Measurements from ENCODE around the gene RAB12.
"Not testable (repeated sequence)": the region's sequence is repeated elsewhere in the genome, so short reads cannot be mapped to it uniquely, and the experiment has no call there.

Gene RAB12

DNA sequence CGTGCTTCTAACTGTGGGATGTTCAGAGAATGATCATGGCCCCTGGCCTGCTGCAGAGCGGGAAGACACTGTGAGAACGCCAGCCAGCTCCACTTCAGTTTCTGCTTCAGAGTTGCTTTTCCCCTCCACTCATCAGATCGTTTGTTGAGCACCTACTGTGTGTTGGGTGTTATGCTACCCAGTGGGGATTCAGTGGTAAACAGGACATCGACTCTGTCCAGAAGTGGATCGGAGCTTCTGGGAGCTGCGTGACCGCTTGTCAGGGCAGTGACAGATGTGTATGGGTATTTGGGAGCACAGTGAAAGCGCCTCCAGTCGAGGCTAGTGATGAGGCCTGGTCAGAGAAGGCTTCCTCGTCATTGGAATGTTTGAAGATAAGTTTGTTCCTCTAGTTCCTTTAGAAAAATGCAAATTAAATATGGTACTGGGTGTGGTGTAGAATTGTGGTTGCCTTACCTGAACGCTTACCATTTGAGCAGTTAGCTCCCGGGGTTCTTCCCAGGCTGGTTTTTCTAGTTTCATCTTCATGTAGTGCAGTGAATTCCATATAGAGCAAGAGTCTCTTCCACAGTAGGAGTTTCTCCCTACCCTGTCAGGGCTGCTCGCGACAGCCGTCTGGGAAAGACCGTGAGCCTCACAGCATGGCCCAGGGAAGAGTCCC is 2.8 kb downstream of the RAB12 start:
- DNase-seq: no peak

DNA sequence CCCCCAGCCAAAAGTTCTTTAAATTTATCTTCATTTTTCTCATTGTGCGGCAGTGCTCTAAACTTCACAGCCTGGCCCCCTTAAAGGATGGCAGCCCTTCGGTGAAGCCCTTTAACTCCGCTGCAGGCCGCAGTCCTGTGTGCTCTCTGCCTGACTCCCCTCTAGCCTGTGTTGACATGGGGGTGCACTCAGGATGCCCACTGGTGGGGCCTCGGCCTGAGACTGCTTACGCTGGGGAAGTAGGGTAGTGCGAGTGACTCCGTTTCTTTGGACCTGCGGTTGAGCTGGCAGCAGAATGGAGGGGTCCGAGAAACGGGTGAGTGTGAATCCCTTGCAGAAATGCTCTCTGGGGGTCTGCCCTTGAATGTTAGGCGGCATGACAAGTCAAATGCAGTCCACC is 5.6 kb downstream of the RAB12 start:
- no peak for DNase-seq

DNA sequence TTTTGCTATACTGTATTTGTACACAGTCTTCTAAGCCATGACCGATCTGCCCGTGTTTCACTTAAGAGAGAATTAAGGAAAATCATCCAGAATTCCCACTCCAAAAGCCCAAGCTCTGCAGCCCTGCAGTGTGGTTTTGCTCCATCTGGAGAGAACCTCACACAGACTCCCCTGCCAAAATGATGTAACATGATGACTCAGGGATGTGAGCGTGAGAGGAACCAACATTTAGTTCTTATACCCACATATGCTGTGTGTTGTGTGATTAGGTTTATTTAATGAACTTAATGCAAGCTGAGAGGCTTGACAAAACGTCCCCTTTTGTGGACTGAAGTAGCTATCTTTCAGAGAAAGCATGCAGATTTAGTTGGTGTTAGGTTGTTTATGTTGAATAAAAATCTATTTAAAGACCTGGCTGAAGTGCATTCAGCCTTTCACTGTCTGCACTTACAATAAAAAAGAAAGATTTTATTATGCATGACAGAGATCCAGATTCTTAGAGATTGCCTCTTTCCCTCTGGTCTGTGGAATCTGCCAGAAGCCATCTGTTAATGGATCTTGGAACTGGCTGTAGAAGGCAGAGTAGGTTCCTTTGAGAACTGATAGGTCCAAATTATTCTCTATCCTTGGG is 6.3 kb downstream of the RAB12 start:
- DNase-seq: peak in 27 of 58 donors; percentile 8 to 80 (median 33)

DNA sequence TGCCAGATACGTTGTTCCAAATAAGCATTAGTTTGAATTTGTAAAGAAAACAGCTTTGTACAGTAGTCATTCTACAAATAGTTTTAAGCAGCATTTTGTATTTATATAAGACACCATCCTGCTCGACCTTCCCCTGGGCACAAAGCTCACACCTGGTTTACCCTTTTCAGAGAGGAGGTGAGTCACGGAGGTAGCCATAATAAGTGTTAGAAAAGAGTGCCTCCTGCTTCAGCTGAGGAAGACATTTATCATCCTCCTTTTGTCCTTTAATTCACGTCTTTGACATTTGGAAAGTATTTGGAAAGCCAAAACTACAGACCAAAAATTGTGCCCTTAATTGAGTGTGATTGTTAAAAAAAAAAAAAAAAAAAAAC is 6.8 kb downstream of the RAB12 start:
- DNase-seq: no peak

DNA sequence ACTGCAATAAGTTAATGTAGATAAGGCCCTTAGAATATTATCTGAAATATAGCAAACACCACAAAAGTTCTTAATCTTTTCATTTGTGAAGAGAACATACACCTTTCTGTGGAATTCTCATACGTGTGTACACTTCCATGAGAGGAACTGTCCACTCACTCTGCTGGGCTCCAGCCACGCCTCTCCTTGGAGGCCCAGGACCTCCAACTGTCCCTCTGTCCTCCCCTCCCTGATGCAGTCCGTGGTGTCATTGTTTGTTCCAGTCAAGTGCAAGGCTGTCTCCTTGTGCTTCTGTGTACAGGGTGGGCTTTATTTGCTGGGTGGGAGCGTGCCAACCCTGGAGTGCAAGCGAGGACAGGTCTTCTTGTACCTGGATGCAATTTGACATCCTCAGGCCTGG is 8.7 kb downstream of the RAB12 start:
- DNase-seq: no peak

DNA sequence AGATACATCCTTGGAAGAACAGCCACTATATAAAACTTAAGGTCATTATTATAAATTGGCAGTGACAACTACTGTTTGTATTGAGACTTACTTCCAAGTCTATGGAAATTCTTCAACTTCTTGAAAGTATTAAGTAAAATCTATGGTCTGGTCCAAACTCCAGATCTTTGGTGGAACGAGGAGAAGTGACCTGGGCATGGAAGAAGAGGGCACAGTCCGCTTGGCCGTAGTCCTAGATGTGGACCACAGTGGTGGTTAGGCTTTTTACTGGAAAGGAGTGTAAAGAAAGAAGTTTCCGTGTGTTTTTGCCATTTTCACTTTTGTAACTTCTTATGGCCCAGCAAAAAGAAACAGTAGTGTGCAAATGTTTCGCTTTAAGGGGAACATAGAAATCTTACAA is 9.8 kb downstream of the RAB12 start:
- no peak for DNase-seq

DNA sequence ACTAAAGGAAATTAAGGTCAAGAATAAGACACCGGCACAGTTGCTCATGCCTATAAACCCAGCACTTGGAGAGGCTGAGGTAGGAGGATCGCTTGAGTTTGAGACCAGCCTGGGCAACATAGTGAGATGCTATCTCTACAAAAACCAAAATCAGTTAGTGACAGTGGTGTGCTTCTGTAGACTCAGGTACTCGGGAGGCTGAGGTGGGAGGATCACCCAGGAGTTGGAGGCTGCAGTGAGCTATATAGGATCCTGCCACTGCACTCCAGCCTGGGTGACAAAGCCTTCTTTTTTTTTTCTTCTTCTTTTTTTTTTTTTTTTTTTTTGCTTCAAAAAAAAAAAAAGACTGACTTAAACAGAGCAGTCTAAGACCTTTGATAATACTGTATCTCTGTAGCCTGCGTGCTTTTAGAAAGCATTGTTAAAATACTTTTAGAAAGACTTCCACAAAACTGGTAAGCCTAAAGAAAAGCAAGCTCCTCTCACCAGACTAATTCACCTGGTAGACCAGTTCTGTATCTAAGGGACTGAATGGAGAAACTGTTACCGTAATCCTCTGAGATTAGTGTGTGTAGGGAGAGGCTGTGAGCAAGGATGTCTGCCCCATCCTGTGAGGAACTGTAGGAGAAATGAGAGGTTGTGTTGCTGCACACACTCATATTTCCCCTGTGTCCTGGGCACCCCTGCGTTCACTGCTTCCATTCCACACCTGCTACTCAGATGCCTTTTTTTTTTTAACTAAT is 10.8 kb downstream of the RAB12 start:
- DNase-seq: no peak

DNA sequence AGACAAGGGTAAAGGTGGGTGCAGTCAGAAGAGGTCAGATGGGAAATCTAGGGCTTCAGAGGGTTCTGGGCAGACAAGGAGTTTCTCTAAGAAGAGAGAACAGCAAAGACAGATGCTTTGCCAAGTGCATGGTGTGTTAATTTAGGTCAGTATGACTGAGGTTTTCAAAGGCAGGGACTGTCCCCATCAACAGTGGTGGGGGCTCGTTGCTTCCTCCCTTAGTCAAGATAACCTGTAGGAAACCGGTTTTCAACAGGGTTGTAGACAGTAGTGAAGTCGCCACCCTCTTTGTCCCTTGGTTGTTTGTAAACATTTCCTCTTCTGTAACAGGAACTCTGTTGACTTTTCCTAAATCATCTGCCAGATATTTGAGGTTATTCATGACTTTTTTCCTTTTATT is 11.6 kb downstream of the RAB12 start:
- DNase-seq: no peak

DNA sequence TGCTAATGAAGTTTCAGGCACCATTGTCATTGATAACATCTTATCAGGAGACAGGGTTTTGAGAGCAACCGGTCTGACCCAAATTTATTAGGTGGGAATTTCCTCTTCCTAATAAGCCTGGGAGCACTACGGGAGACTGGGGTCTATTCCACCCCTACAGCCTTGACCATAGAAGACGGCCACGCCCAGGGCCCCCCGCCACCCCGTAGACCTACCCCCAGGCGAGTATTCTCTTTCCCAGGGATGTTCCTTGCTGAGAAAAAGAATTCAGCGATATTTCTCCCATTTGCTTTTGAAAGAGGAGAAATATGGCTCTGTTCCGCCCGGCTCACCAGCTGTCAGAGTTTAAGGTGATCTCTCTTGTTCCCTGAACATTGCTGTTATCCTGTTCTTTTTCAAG is 13.4 kb downstream of the RAB12 start:
- not testable (repeated sequence) for DNase-seq

DNA sequence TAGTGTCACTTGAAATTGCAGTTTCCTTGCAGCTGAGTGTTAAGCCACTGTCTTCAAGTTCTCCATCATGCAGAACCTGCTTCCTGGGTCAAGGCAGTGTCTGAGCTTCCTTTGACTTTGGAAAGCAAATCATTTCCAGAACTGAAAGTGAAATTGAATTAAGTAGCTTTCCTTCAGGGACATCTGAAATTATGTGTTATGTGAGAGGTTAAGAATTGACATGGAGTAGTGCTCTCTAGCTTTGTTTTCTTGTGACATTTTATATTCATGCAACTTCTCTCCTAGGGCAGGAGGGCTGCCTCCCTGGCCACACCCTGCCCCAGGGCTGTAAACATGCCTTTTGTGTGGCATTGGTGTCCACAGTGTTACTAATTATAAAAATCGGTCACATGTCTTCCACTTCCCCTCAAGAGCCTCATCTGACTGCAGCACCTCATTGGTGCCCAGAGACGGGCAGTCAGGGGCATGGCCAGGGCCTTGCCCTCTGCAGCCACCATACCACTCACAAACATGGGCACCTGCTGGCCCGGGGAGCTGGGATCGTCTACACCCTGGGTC is 14.4 kb downstream of the RAB12 start:
- peak in 6 of 58 donors; percentile 8 to 35 (median 16) for DNase-seq

DNA sequence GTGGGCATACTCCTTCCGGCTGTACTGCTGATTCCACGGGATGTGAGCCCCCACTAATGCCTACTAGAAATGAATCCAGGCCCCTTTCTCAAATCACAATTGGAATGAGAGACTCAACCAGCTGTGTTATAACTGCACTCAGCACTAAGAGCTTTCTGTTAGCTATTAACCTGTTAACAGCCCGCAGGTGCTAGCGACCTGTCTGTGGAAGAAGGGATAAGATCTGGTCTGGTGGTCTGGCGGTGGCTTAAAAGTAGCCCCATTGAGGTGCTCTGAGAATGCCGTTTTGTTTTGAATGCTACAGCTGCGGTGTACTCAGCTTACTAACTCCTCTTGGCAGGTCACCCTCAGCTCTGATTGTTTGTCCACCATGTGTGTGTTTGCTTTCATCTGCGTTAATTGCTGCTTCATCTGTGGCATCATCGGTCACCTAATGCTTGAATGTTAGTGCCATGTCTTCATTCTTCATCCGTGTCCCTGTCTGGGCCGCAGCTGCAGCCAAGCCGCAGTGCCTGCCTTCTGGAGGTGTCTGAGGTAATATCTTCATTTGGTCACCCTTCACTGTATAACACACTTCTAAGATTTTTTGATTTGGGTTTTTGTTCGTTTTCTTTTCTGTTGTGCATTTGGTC is 16.3 kb downstream of the RAB12 start:
- no peak for DNase-seq

DNA sequence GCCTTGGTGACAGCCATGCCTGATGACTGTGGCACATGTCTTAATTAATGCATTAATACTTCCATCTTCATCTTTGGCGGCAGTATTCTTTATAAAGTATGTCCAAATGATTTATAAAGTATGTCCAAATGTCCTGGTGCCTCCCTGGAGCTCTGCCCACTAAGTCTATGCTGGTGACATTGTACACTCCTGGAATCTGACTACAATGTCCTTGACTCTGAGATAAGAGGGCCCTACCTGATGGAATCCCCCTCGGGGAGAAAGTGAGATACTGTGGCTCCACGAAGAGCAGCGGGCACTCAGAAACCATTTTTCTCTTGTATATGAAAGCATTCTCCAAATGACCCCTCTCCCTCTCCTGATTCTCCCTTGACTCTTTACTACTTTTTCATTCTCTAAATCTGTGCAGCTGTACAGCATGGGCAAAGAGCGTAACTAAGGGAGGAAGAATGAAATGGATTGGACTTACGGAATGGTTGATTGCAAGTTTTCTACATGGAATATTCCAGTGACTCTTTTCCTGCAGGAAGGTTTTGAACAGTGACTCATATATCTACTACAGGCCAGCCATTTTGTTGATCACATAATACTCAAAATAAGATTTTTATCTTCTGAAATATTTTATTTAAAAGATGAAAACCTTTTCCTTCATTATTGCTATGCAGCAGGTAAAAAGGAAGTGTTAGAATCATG is 17.3 kb downstream of the RAB12 start:
- DNase-seq: no peak

DNA sequence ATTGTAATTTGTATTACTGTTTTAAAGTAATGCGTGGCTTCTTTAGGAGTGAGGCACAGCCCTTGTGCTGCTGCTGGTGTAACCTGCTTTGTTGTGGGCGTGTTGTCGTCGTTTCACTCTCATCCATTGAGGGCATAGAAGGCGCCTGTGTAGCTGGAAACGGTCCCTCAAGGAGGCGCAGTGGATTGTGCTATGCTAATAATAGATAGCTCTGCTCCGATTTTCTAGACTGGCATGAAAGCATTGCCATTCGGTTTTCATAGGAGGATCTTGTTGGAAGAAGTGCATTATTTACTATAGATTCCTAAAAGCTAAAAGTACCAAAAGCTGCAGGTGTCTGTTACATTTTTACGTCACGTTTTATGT is 17.9 kb downstream of the RAB12 start:
- peak in 28 of 58 donors; percentile 9 to 67 (median 32) for DNase-seq

DNA sequence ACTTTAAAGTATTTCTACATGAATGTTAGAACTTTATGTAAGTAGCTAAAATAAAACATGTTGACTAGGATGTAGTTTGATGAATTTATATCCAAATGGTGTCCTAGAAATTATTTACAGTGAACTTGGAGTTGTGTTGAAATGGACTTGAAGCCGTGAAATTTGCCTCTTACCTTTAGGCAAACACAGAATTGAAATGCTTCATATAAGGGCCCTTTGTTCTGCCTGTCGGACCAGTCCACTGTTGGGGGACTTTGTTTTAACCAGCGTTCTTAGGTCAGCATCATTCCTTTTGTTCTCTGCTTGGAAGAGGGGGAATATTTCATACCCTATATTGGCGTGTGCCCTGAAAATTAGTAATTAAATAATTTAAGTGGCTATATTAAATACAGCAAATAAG is 18.3 kb downstream of the RAB12 start:
- DNase-seq: no peak

DNA sequence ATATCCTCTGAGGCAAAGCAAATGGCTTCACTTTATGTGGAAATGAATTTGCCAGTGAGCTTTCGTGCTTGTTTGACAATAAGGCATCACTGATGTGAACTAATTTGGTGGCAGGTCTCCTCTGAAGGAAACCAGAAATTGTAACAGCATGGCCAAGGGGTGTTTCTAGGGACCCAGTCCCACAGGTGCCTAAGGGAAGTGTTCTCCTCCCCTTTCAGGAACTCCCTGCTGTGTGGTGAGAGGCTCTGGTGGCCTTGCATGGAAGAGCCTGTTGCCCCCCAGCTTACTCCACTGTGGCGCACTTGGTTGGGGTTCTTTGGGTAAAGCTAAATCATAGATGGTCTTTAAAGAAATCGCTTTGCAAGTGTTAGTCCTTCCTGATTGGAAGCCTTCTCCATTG is 20.4 kb downstream of the RAB12 start:
- no peak for DNase-seq

DNA sequence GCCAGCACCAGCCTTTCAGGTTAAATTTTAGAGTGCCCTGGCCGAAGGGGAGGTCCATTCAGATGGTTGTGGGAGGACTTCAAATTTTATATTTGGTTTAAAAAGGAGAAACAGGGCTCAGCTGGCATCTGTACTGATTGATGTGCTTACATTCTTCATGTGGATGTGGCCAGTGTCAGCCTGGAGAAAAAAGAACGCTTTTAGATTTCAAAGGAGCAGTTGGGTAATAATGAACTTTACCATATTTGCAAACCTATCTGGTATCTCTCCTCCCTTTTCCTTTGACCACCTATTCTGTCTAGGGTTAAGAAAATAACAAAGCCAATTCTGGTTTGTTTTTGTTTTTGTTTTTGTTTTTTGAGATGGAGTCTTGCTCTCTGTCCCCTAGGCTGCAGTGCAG is 21.3 kb downstream of the RAB12 start:
- no peak for DNase-seq

DNA sequence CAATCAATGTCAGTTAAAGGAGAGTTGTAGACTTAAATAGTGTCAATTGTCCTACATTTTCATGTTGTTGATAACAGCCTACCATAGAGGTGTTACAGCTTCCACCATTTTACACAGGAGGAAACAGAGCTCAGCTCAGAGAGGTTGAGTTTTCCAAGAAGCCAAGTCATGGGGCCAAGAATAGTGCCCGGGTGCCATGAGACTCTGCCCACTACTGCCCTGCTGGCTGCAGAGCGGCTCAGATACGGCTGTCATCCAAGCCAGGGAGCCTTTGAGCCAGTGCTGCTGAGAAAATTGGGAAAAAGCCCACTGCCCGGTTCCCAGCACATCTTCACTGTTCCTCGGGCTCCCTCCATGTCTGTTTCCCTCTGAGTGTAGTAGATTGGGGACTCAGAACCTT is 22.0 kb downstream of the RAB12 start:
- peak in 3 of 58 donors; percentile 11 to 50 (median 28) for DNase-seq

DNA sequence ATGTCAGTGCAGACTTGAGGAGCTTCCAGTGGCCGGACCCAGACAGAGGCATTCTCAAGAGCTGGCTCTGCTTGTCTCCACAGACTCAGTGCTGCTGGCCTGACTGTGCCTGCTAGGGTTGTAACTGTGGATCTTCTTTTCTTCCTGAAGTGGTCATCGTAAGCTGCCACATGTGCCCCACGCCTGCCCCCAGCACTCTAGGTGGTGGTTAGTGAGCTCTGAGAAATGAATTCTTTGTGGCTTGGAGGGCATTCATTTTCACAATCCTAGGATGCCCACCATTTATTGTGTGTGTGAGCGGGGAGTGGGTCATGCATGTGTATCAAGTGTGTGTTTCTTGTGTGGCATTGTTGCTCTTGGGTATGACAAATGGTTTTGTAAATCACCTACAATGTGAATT is 23.1 kb downstream of the RAB12 start:
- no peak for DNase-seq

DNA sequence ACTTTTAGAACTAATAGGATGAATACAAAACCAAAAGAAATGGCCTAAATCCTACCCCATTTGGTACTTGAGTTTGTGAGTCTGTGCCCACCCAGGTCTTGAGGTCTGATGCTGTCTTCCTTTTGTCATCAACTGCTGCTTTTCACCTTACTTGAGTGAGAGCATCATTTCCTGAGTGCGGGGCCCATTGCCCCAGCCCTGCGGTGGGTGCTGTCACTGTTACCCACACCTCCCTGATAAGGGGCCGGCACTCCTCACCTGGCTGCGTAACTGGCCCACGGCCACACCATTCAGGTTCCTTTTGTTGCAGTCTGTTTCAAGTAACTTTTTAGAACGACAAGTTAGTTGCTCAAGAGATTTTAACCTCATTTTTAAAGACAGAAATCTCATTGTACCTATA is 25.3 kb downstream of the RAB12 start:
- DNase-seq: no peak

DNA sequence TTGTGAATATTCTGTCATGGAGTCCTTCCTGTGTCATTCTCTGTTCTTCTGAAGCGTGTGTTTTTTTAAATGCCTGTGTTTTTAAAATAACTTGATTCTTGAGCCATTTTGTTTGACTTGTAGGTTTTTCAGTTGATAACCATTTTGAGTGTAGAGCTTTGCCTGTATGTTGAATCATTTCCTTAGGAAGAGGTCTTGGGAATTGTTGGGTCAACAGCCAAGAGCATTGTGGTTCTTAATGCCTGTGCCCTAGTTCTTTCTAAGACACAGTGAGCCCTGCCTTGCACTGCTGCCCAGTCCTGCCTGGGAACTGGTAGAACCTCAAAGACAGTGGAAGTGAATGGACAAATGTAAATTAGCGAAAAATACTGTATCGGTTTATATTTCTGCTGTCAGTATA is 25.9 kb downstream of the RAB12 start:
- no peak for DNase-seq

DNA sequence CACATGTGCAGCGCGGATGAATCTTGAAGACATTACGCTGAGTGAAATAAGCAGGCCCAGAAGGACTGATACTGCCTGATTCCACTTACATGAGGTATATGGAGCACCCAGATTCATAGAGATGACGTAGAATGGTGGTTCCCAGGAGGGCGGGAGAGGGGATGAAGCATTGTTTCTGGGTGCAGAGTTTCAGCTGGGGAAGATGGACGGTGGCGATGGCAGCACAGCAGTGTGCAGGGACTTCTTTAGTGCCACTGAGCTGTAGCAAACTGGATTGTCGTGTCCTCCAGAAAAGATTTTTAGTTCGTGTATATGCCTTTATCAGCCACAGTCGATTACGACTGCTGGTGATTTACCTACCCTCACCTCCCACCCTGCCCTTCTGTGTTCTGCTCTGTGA is 30.5 kb downstream of the RAB12 start:
- DNase-seq: no peak
